ENCODE data around the gene PPP1R7.

Gene PPP1R7

DNA sequence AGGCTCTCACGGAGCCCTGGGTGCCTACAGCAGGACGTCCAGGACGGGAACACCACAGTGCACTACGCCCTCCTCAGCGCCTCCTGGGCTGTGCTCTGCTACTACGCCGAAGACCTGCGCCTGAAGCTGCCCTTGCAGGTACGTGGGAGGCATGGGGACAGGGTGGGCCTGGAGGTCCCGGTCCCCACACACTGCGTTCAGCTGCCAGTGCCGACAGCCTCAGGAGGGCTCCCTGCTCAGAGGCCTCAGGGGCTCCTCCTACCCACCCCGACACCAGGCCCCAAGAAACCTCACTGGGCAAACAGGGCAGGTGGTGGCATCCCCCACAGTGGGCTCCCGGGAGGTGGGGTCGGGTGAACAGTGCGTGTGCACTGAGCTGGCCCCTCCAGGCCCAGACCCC lies 49.0 kb downstream of the PPP1R7 start:
- TF ChIP-seq, protein P1, sequence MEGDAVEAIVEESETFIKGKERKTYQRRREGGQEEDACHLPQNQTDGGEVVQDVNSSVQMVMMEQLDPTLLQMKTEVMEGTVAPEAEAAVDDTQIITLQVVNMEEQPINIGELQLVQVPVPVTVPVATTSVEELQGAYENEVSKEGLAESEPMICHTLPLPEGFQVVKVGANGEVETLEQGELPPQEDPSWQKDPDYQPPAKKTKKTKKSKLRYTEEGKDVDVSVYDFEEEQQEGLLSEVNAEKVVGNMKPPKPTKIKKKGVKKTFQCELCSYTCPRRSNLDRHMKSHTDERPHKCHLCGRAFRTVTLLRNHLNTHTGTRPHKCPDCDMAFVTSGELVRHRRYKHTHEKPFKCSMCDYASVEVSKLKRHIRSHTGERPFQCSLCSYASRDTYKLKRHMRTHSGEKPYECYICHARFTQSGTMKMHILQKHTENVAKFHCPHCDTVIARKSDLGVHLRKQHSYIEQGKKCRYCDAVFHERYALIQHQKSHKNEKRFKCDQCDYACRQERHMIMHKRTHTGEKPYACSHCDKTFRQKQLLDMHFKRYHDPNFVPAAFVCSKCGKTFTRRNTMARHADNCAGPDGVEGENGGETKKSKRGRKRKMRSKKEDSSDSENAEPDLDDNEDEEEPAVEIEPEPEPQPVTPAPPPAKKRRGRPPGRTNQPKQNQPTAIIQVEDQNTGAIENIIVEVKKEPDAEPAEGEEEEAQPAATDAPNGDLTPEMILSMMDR (IDR thresholded peaks at IDR 0.05; ENCODE audit: borderline replicate concordance, insufficient read depth, low read depth, low read length) = no peak

DNA sequence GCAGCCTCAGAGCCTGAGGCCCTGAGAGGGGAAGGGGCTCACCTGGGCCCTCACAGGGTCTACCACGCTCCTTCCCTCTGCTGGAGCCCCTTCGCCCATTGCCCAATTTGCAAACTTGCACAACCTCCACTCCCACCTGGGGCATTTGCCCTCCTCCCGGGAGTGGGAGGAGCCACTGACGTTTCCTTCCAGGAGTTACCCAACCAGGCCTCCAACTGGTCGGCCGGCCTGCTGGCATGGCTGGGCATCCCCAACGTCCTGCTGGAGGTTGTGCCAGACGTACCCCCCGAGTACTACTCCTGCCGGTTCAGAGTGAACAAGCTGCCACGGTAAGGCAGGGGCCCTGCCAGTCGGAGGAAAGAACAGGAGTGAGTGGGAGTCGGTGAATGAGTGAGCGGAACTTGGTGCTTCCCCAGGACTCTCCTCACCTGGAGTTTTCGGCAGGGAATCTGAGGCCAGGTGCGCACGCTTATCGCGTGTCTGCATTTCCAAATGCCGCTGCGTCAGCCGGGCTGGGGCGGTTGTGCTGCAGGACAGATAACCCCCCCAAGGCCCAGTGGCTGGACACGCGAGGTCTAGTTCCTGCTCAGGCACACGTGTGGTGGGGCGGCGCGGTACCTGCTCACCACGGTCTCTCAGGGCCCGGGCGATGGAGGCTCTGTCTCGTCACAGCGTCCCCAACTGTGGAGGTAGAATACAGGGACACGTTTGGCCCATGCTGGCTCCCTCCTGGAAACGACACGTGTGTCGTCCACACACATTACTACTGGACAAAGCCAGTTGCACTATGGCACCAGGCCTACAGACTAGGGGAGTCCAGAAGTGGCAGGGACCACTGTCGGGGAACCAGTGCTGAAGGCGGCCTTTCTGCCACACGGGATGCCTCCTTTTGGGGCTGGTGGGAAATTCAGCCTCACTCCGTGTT lies 49.9 kb downstream of the PPP1R7 start:
- H3K4me3 ChIP-seq (ENCODE audit: low read depth, low read length) = no peak overlapping the region
- TF ChIP-seq, protein P1 (IDR thresholded peaks at IDR 0.05; ENCODE audit: borderline replicate concordance, insufficient read depth, low read depth, low read length) = no peak

More for the DNA sequence above, 49.0 kb downstream of the PPP1R7 start:
- no peak overlapping the region for H3K4me3 ChIP-seq (ENCODE audit: low read depth, low read length)

DNA sequence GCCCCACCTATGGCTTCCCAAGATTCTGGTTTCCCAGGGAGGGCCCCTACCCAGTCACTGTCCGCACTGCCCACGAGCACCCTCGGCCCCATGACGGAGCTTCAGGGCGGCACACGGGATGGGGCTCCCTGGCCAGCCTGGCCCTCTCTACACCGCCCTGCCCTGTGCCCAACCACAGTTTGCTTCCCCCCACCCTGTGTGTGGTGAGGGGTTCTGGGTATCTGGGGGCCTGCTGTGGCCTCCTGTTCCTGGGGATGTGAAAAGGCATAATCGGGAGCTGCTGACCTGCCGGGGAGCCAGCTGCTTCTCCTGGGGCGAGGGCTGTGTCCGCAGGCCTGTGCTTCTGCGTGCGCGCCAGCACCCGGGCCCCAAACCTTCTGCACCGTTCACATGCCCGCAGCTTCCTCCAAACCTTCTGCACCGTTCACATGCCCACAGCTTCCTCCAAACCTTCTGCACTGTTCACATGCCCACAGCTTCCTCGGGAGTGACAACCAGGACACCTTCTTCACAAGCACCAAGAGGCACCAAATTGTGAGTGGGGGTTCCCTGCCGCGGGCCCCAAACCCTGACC lies 50.6 kb downstream of the PPP1R7 start:
- TF ChIP-seq, protein P1 (IDR thresholded peaks at IDR 0.05; ENCODE audit: borderline replicate concordance, insufficient read depth, low read depth, low read length) = no peak
- no peak overlapping the region for H3K4me3 ChIP-seq (ENCODE audit: low read depth, low read length)

- no peak overlapping the region for H3K4me3 ChIP-seq (ENCODE audit: low read depth, low read length)
- TF ChIP-seq, protein P1 (IDR thresholded peaks at IDR 0.05; ENCODE audit: borderline replicate concordance, insufficient read depth, low read depth, low read length) = no peak
Observed at GRCh38 chr2:241201445-241202267, 51.4 kb downstream of the PPP1R7 start.

GRCh38 chr2:241202268-241202585 lies 52.0 kb downstream of the PPP1R7 start:
- no peak overlapping the region for H3K4me3 ChIP-seq (ENCODE audit: low read depth, low read length)
- TF ChIP-seq, protein P1 (IDR thresholded peaks at IDR 0.05; ENCODE audit: borderline replicate concordance, insufficient read depth, low read depth, low read length) = no peak

DNA sequence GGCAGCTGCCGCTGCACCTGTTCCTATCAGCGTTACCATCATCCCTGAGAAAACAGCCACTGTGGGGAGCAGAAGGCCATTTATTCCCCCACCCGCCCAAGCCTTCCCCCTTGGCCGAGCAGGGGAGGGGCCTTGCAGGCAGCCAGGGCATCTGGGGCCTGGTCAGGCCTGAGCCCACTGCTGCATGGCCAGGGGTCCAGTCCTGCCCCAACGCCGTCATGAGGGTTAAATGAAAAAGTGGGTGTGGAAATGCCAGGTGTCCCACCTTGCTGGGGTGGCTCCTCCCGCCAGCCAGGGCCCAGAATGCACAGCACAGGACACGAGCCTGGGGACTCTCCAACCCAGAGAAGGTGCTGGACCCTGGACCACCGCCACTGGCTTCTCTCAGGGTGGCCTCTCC lies 52.4 kb downstream of the PPP1R7 start:
- no peak overlapping the region for H3K4me3 ChIP-seq (ENCODE audit: low read depth, low read length)
- TF ChIP-seq, protein P1 (IDR thresholded peaks at IDR 0.05; ENCODE audit: borderline replicate concordance, insufficient read depth, low read depth, low read length) = no peak
